Thoracic aorta (tissue), 2 donors: ENCODE measurements around the gene ANKRD30A. TPM values are rescaled to one million over a fixed set of nuclear protein-coding genes. Genes with fewer than 3 reads are reported as not detected.

Experiments used
- ATAC-seq: fragments of 150-250 bp; one replicate; pipeline ENCODE4 v1.8.0; 2017; ENCODE audit warnings: low read depth; ENCODE audit not compliant: insufficient number of reproducible peaks, low FRiP score
- DNase-seq: peaks from one replicate; pipeline ENCODE4 v3.0.0-alpha.2; 2020; ENCODE audit warnings: low spot score
- H3K27ac ChIP-seq, 2 donors: fragments of 200-600 bp; sonication (generic); 1 replicate in 1 of 2; 2 replicates in 1 of 2; pipeline ENCODE4 v1.5.1; 2016; ENCODE audit warnings: mild to moderate bottlenecking in 2 of 2, moderate library complexity in 2 of 2
- H3K27me3 ChIP-seq: fragments of 200-600 bp; sonication (generic); replicated peaks from 2 replicates; pipeline ENCODE4 v1.6.0; 2016; ENCODE audit warnings: mild to moderate bottlenecking; ENCODE audit not compliant: insufficient read depth
- H3K36me3 ChIP-seq: fragments of 200-600 bp; sonication (generic); one replicate; pipeline ENCODE4 v1.5.1; 2016
- H3K4me1 ChIP-seq, 2 donors: fragments of 200-600 bp; sonication (generic); 1 replicate in 1 of 2; 2 replicates in 1 of 2; pipeline versions ENCODE4 v1.5.1 to v1.6.0; 2016; ENCODE audit warnings: low read depth in 2 of 2, mild to moderate bottlenecking in 1 of 2; ENCODE audit not compliant: control insufficient read depth in 1 of 2
- H3K4me3 ChIP-seq: fragments of 200-600 bp; sonication (generic); 2 replicates; pipeline ENCODE4 v1.5.1; 2016; ENCODE audit warnings: mild to moderate bottlenecking
- H3K9me3 ChIP-seq: fragments of 200-600 bp; sonication (generic); 2 replicates; pipeline ENCODE4 v1.5.1; 2016
- total RNA-seq, 2 donors: library from RNA; depleted of rRNA; stranded (reverse); fragments of >200 nt; gene quantifications; one replicate each; pipeline versions ENCODE4 v1.1.0 to v1.2.3, GENCODE V29; 2016
- TF ChIP-seq, protein P1 (sequence below): fragments of 200-600 bp; sonication (generic); IDR thresholded peaks from one replicate; pipeline ENCODE4 v1.5.1; 2019; ENCODE audit warnings: antibody characterized with exemption

ANKRD30A gene
- total RNA-seq, 2 donors from 2014 or later = not detected

DNA sequence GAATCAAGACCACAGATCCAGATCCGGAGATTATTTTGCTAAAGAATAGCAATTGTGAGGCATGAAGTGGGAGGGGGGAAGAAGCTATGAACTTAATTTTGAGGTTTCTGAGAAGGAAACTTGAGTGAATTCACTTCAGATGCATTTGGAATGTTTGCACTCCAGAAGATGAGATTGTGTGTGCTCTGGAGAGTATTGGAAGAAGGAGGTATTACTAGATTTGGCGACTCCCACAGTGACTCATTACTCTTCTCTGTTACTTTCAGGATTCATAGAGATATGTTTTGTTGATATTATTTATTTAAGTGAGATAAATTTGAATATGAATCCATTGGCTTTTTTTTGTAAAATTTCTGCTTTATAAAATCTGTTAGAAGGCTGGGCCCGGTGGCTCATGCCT, 80.7 kb downstream of the ANKRD30A start:
- no peaks in the 10 kb centered on the region for H3K9me3 ChIP-seq
- no peaks in the 10 kb centered on the region for H3K36me3 ChIP-seq
- H3K4me1 ChIP-seq = no peaks in the 10 kb centered on the region
- H3K27ac ChIP-seq = no peak overlapping the region
- H3K27me3 ChIP-seq = no peaks in the 10 kb centered on the region
- no peak overlapping the region for H3K4me3 ChIP-seq
- ATAC-seq (no peak), DNase-seq (no peak)
- TF ChIP-seq, protein P1, sequence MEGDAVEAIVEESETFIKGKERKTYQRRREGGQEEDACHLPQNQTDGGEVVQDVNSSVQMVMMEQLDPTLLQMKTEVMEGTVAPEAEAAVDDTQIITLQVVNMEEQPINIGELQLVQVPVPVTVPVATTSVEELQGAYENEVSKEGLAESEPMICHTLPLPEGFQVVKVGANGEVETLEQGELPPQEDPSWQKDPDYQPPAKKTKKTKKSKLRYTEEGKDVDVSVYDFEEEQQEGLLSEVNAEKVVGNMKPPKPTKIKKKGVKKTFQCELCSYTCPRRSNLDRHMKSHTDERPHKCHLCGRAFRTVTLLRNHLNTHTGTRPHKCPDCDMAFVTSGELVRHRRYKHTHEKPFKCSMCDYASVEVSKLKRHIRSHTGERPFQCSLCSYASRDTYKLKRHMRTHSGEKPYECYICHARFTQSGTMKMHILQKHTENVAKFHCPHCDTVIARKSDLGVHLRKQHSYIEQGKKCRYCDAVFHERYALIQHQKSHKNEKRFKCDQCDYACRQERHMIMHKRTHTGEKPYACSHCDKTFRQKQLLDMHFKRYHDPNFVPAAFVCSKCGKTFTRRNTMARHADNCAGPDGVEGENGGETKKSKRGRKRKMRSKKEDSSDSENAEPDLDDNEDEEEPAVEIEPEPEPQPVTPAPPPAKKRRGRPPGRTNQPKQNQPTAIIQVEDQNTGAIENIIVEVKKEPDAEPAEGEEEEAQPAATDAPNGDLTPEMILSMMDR = no peak

DNA sequence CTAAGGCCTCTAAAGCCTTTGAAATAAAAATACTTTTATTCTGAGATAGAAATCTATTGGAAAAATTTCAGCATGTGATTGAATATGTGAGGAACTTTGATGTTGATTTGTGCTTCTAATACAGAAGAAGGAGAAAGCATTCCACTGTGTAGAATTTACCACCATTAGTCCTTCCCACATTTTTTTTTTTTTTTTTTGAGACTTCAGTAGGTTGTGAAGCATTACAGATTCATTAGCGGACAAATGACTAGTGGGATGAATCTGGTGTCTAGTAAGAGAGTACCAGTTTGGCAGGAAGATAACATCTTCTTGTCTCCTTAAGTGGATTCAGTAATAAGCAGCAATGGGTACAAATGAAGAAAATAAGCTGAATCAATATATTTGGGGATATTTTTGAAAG, 95.5 kb downstream of the ANKRD30A start:
- TF ChIP-seq, protein P1 = no peak
- no peaks in the 10 kb centered on the region for H3K9me3 ChIP-seq
- no peak for ATAC-seq

DNA sequence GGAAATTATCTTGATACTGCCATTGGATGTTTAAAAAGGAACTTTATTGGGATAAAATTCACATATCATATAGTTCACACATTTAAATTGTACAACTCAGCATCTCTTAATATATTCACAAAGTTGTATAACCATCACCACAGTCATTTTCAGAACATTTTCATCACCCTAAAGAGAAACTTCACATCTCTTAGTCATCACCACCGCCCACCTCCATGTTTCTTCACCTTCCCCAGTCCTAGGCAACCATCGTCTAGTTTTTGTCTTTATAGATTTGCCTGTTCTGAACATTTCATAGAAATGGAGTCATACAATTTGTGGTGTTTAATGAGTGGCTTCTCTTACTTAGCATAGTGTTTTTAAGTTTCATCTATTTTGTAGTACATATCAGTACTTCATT, 96.6 kb downstream of the ANKRD30A start:
- Histone ChIP-seq H3K27ac (no peak overlapping the region), H3K4me1 (no peaks in the 10 kb centered on the region), H3K4me3 (no peak overlapping the region), H3K36me3 (no peaks in the 10 kb centered on the region), H3K27me3 (no peaks in the 10 kb centered on the region), H3K9me3 (no peaks in the 10 kb centered on the region)
- DNase-seq (no peak), ATAC-seq (no peak)
- TF ChIP-seq, protein P1 = no peak

More for the DNA sequence above, 95.5 kb downstream of the ANKRD30A start:
- Histone ChIP-seq H3K27ac (no peak overlapping the region), H3K4me3 (no peak overlapping the region), H3K4me1 (no peaks in the 10 kb centered on the region), H3K36me3 (no peaks in the 10 kb centered on the region), H3K27me3 (no peaks in the 10 kb centered on the region)
- DNase-seq = no peak

DNA sequence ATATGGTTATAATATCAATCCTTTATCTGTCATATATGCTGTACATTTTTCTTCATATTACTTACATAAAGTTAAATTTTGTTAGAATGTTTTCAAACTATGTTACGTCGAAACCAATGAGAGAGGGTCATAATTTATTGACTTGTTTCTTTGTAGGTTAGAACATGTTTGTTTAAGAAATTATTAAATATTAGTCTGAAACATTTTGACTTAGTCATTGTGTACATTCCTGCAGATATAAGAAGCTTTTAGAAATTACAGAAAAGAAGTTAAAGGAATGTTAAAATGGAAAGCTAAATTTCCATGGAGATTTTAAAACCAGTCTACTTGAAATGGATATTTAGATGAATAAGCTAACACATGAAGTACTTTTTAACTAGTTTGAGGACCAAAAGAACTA, 99.8 kb downstream of the ANKRD30A start:
- H3K9me3 ChIP-seq = no peaks in the 10 kb centered on the region
- no peak for ATAC-seq
- H3K27me3 ChIP-seq = no peaks in the 10 kb centered on the region
- DNase-seq = no peak
- TF ChIP-seq, protein P1 = no peak
- no peak overlapping the region for H3K4me3 ChIP-seq
- no peak overlapping the region for H3K27ac ChIP-seq
- H3K4me1 ChIP-seq = no peaks in the 10 kb centered on the region
- no peaks in the 10 kb centered on the region for H3K36me3 ChIP-seq

DNA sequence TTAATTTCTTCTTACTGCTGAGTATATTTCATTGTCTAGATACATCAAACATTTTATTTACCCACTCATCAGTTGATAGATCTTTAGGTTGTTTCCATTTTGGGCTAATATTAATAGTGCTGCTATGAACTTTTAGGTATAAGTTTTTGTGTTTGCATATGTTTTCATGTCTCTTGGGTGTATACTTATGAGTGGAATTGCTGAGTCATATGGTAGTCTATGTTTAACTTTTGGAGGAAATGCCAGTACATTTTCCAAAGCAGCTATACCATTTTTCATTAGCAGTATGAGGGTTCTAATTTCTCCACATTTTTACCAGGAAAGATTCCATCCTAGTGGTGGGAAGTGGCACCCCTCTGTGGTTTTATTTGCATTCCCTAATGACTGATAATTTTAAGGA, 101.1 kb downstream of the ANKRD30A start:
- no peak for DNase-seq
- H3K9me3 ChIP-seq = no peaks in the 10 kb centered on the region
- ATAC-seq = no peak

More for the DNA sequence above, 101.1 kb downstream of the ANKRD30A start:
- H3K4me3 ChIP-seq = no peak overlapping the region
- H3K27me3 ChIP-seq = no peaks in the 10 kb centered on the region
- H3K36me3 ChIP-seq = no peaks in the 10 kb centered on the region
- no peaks in the 10 kb centered on the region for H3K4me1 ChIP-seq
- no peak overlapping the region for H3K27ac ChIP-seq
- TF ChIP-seq, protein P1 = no peak
